Naive thymus-derived CD4-positive, alpha-beta T cell (primary cell): ENCODE data around the gene SBK2. TPM values are rescaled to one million over a fixed set of nuclear protein-coding genes. Genes with fewer than 3 reads are reported as not detected.

Experiments
- ATAC-seq: fragments of 150-1000 bp; cut with Tn5 transposase; 2 replicates; pipeline ENCODE4 v1.10.0; 2021; ENCODE audit warnings: mild to moderate bottlenecking, moderate library complexity
- CTCF ChIA-PET: fragments of 350-600 bp; sonication (Branson Sonifier 250); formaldehyde crosslinking; loops from one replicate; lab custom pipeline; 2021; ENCODE audit warnings: antibody characterized with exemption; lab: Charles Lee
- POLR2A ChIA-PET: fragments of 350-600 bp; sonication (Branson Sonifier 250); formaldehyde crosslinking; loops from one replicate; lab custom pipeline; 2021; ENCODE audit warnings: antibody characterized with exemption, inconsistent platforms; lab: Charles Lee
- DNase-seq, 9 donors: peaks; one replicate each; pipeline versions ENCODE4 v3.0.0 to v3.0.0-alpha.2; 2020 to 2022; ENCODE audit warnings: mixed read lengths in 1 of 9
- H3K27ac ChIP-seq: one replicate; pipeline ENCODE4 v1.7.0; 2013; ENCODE audit warnings: mild to moderate bottlenecking, low read depth, low read length, moderate library complexity
- H3K27me3 ChIP-seq, 2 donors: one replicate each; pipeline ENCODE4 v1.7.0; 2013; ENCODE audit warnings: low read length in 2 of 2, mild to moderate bottlenecking in 2 of 2, moderate library complexity in 2 of 2; ENCODE audit not compliant: control insufficient read depth in 2 of 2, insufficient read depth in 2 of 2
- H3K36me3 ChIP-seq, 3 experiments: 1 replicate in 2 of 3; 2 replicates in 1 of 3; pipeline ENCODE4 v1.7.0; 2013; ENCODE audit warnings: low read length in 3 of 3, mild to moderate bottlenecking in 3 of 3, moderate library complexity in 1 of 3; ENCODE audit not compliant: insufficient read depth in 3 of 3, control insufficient read depth in 2 of 3
- H3K4me1 ChIP-seq, 2 donors: one replicate each; pipeline ENCODE4 v1.7.0; 2013; ENCODE audit warnings: low read length in 2 of 2, mild to moderate bottlenecking in 2 of 2, moderate library complexity in 1 of 2; ENCODE audit not compliant: control insufficient read depth in 2 of 2, insufficient read depth in 2 of 2
- H3K4me3 ChIP-seq: 2 replicates; pipeline ENCODE4 v1.7.0; 2013; ENCODE audit warnings: mild to moderate bottlenecking, low read length
- H3K9me3 ChIP-seq, 3 experiments: 1 replicate in 2 of 3; 2 replicates in 1 of 3; pipeline ENCODE4 v1.7.0; 2013; ENCODE audit warnings: low read length in 3 of 3; ENCODE audit not compliant: control insufficient read depth in 2 of 3
- H3K27ac Mint-ChIP-seq, 9 donors: one replicate each; pipeline ENCODE4 v1.8.0; 2020 to 2022; ENCODE audit warnings: mixed read lengths in 9 of 9, mild to moderate bottlenecking in 8 of 9, moderate library complexity in 5 of 9, inconsistent platforms in 2 of 9
- H3K27me3 Mint-ChIP-seq, 5 donors: one replicate each; pipeline ENCODE4 v1.8.0; 2021 to 2022; ENCODE audit warnings: mixed read lengths in 5 of 5, mild to moderate bottlenecking in 1 of 5
- H3K36me3 Mint-ChIP-seq, 5 donors: one replicate each; pipeline ENCODE4 v1.8.0; 2020 to 2022; ENCODE audit warnings: mixed read lengths in 5 of 5, mild to moderate bottlenecking in 3 of 5, inconsistent platforms in 1 of 5
- H3K4me1 Mint-ChIP-seq, 7 donors: one replicate each; pipeline ENCODE4 v1.8.0; 2020 to 2022; ENCODE audit warnings: mixed read lengths in 7 of 7, mild to moderate bottlenecking in 3 of 7, inconsistent platforms in 1 of 7
- H3K4me3 Mint-ChIP-seq, 10 donors: one replicate each; pipeline ENCODE4 v1.8.0; 2020 to 2022; ENCODE audit warnings: mild to moderate bottlenecking in 10 of 10, mixed read lengths in 10 of 10, moderate library complexity in 6 of 10, inconsistent platforms in 2 of 10
- H3K9me3 Mint-ChIP-seq, 11 donors: one replicate each; pipeline ENCODE4 v1.8.0; 2020 to 2022; ENCODE audit warnings: mixed read lengths in 11 of 11, mild to moderate bottlenecking in 4 of 11, inconsistent platforms in 1 of 11, moderate library complexity in 1 of 11
- intact Hi-C, 2 donors: fragments of 100-400 bp; cut with micrococcal nuclease; formaldehyde crosslinking; loops; one replicate each; pipeline ENCODE4 v1.15.1; 2023
- polyA plus RNA-seq, 2 donors: library from polyadenylated mRNA; unstranded; fragments of 300-500 nt; fragmentation: Illumina TruSeq; gene quantifications; one replicate each; pipeline ENCODE4 v1.2.3, GENCODE V29; 2021
- total RNA-seq, 6 experiments: library from RNA in 5 of 6; stranded (reverse) in 5 of 6; gene quantifications; 1 replicate in 5 of 6; 2 replicates in 1 of 6; pipeline ENCODE4 v1.2.3 and lab custom pipeline; 2021 to 2026

The SBK2 gene
- total and polyA plus RNA-seq, 7 experiments from 2014 or later: not detected

DNA sequence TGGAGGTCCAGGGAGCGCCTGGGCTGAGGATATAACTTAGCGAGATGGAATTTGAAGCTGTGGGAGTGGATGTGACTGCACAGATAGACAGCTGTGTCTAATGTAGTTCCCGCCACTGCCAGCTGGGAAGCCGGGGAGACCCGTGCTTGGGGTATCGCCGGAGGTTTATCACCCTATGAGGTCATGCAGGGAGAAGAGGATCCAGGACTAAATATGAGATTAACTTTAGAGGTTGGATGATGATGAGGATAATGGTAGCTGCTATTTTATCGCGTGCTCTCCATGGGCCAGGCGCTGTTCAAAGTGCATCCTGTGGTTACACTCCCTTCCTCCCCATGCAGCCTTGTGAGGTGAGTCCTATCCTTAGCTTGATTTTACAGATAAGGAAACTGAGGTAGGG, 28.8 kb downstream of the SBK2 start:
- peaks cover 0 to 21% (median 14%) of the 10 kb centered on the region in 5 donors for H3K27me3 Mint-ChIP-seq
- CTCF ChIA-PET: interaction anchor here (0.8 kb wide), 2 partner anchors 123 to 124 kb away, joined by 3 read pairs; no protein-coding TSS in a partner anchor

DNA sequence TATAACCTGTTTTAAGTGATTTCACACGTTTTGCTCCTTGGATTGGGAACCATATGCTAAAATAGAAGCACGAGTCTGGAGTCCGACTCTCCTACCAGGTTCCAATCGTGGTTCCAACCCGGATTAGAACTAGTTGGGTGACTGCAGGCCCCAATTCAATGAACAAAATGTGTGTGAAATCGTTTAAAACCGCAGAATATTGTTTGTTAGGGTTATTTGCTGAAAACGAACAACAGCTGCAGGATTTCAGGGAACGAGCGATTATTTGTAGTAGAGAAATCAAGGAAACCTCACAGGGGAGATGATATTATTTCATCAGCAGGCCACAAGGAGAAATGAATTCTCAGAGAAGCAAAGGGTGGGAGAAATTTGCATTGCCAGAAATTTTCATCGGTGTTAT, 32.0 kb downstream of the SBK2 start:
- no peak overlapping the region for H3K4me3 ChIP-seq
- Mint-ChIP-seq H3K36me3 (peaks cover 0 to 14% (median 0%) of the 10 kb centered on the region in 5 donors), H3K9me3 (peaks cover 0 to 9% (median 0%) of the 10 kb centered on the region in 11 donors), H3K4me1 (peaks cover 0 to 22% (median 10%) of the 10 kb centered on the region in 7 donors), H3K4me3 (no peak overlapping the region), H3K27ac (no peak overlapping the region), H3K27me3 (peaks cover 0 to 8% (median 6%) of the 10 kb centered on the region in 5 donors)
- intact Hi-C loops: loop anchor here in 1 of 2 donors (1.0 to 5.0 kb wide), 5 partner anchors 37 to 853 kb away; partner anchors contain the start of gene PPP1R12C
- no peak overlapping the region for H3K27ac ChIP-seq
- ATAC-seq (no peak), DNase-seq (no peak)
- H3K4me1 ChIP-seq: peaks cover 4% of the 10 kb centered on the region in 2 donors
- POLR2A ChIA-PET: interaction anchor here (0.8 kb wide), 1 partner anchor 19 kb away, joined by 3 read pairs; no protein-coding TSS in a partner anchor
- H3K9me3 ChIP-seq: no peaks in the 10 kb centered on the region
- no peaks in the 10 kb centered on the region for H3K27me3 ChIP-seq
- CTCF ChIA-PET: interaction anchor here (0.8 to 2.9 kb wide), 7 partner anchors 34 to 364 kb away, joined by 3 to 71 read pairs (median 11); partner anchors contain the start of gene ZNF865
- no peaks in the 10 kb centered on the region for H3K36me3 ChIP-seq

More for the DNA sequence above, 28.8 kb downstream of the SBK2 start:
- H3K27ac Mint-ChIP-seq: peak overlapping the region in 1 of 9 donors; percentile 6
- H3K9me3 ChIP-seq: no peaks in the 10 kb centered on the region
- H3K27ac ChIP-seq: no peak overlapping the region
- POLR2A ChIA-PET: interaction anchor here (0.7 kb wide), 1 partner anchor 46 kb away, joined by 4 read pairs; the partner anchor contains the start of gene ISOC2
- peaks cover 0 to 12% (median 9%) of the 10 kb centered on the region in 7 donors for H3K4me1 Mint-ChIP-seq
- peaks cover 0 to 5% (median 0%) of the 10 kb centered on the region in 5 donors for H3K36me3 Mint-ChIP-seq
- H3K4me3 ChIP-seq: no peak overlapping the region
- DNase-seq: no peak
- H3K4me3 Mint-ChIP-seq: no peak overlapping the region
- H3K4me1 ChIP-seq: peaks cover 4% of the 10 kb centered on the region in 2 donors
- intact Hi-C loops: no loop called here
- H3K36me3 ChIP-seq: no peaks in the 10 kb centered on the region
- H3K9me3 Mint-ChIP-seq: peaks cover 0 to 2% (median 0%) of the 10 kb centered on the region in 11 donors
- no peak for ATAC-seq
- H3K27me3 ChIP-seq: no peaks in the 10 kb centered on the region

DNA sequence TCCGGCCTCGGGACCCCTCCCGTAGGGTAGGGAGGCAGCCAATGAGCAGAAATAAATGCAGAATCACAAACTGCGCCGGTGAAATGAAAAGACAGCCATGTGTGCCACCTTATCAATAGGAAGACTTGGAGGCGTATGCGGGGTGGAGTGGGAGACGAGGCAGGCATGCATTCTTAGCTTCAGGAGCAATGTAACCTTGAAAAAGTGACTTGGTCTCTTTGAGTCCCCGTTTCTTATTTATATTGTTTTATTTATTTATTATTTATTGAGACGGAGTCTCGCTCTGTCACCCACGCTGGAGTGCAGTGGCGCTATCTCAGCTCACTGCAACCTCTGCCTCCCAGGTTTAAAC, 32.7 kb downstream of the SBK2 start:
- CTCF ChIA-PET: interaction anchor here (0.7 to 2.9 kb wide), 28 partner anchors 9 to 363 kb away, joined by 3 to 71 read pairs (median 4); partner anchors contain the start of genes ISOC2, TMEM238, ZNF628 and ZNF865
- Mint-ChIP-seq H3K27ac (peak overlapping the region in 6 of 9 donors; percentile 59 to 92 (median 82)), H3K4me3 (peak overlapping the region in 8 of 10 donors; percentile 78 to 89 (median 84)), H3K9me3 (peaks cover 0 to 9% (median 0%) of the 10 kb centered on the region in 11 donors), H3K27me3 (peaks cover 0 to 8% (median 6%) of the 10 kb centered on the region in 5 donors), H3K4me1 (peaks cover 0 to 22% (median 10%) of the 10 kb centered on the region in 7 donors), H3K36me3 (peaks cover 0 to 14% (median 0%) of the 10 kb centered on the region in 5 donors)
- Histone ChIP-seq H3K27me3 (no peaks in the 10 kb centered on the region), H3K27ac (no peak overlapping the region), H3K4me1 (peaks cover 4% of the 10 kb centered on the region in 2 donors), H3K36me3 (no peaks in the 10 kb centered on the region), H3K4me3 (peak overlapping the region; percentile 79), H3K9me3 (no peaks in the 10 kb centered on the region)
- intact Hi-C loops: loop anchor here in 1 of 2 donors (1.0 to 5.0 kb wide), 5 partner anchors 36 to 852 kb away; partner anchors contain the start of gene PPP1R12C
- DNase-seq (no peak), ATAC-seq (no peak)
- POLR2A ChIA-PET: interaction anchor here (0.8 to 1.2 kb wide), 8 partner anchors 18 to 363 kb away, joined by 3 to 7 read pairs (median 4); partner anchors contain the start of genes FIZ1, TMEM238, ZNF628 and ZNF784

DNA sequence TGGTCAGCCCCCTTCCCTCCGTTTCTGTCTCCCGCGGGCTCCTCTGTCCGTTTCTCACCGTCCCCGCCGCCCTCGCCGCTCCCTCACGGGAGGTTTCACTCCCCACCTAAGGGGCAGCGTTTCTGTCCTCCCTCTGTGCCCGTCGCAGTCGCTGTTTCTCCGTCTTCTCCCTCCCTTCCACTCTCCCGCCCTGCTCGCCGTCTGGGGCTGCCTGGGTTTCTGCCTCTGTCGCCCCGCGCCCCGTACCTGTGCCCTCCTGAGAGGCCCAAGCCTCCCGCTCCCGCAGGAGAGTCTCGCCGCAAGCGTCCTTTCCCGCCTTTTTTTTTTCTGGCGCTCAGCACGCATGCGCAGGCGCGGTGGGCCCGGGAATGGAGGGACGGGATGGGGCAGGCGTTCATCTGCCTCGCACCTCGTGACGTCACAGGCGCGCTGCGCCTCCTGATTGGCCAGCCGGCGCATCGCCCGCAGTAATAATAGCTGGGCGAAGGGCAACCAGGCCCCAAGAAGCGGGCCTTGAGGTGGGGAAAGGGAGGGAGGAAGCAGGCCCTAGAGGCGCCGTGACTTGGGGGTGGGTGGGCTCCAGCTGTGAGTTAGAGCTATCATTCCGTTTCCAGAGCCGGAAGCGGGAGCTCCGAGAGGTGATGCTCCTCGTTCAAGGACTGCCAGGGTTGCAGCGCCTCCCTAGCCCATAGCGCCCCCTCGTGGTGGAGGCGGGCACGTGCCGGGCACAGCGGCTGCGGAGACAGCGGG, 33.3 kb downstream of the SBK2 start:
- CTCF ChIA-PET: interaction anchor here (0.6 to 2.9 kb wide), 30 partner anchors 10 to 362 kb away, joined by 3 to 71 read pairs (median 4); partner anchors contain the start of genes ISOC2, TMEM238, ZNF628 and ZNF865
- DNase-seq (peak; percentile 81 to 98 (median 92)), ATAC-seq (peak; percentile 98)
- Mint-ChIP-seq H3K4me1 (peaks cover 0 to 22% (median 10%) of the 10 kb centered on the region in 7 donors), H3K27ac (peak overlapping the region; percentile 59 to 96 (median 82)), H3K36me3 (peaks cover 0 to 14% (median 0%) of the 10 kb centered on the region in 5 donors), H3K27me3 (peaks cover 0 to 8% (median 6%) of the 10 kb centered on the region in 5 donors), H3K9me3 (peaks cover 0 to 9% (median 0%) of the 10 kb centered on the region in 11 donors), H3K4me3 (peak overlapping the region; percentile 78 to 89 (median 84))
- intact Hi-C loops: loop anchor here (1.0 to 5.0 kb wide), 11 partner anchors 18 to 851 kb away; partner anchors contain the start of genes NAT14 (in 2 of the 2), PPP1R12C (in 1 of the 2), PPP6R1 (in 1 of the 2) and RPL28 (in 1 of the 2)
- Histone ChIP-seq H3K36me3 (no peaks in the 10 kb centered on the region), H3K9me3 (no peaks in the 10 kb centered on the region), H3K27ac (peak overlapping the region; percentile 46), H3K4me1 (peaks cover 4% of the 10 kb centered on the region in 2 donors), H3K4me3 (peak overlapping the region; percentile 79), H3K27me3 (no peaks in the 10 kb centered on the region)
- POLR2A ChIA-PET: interaction anchor here (0.8 to 1.2 kb wide), 7 partner anchors 27 to 362 kb away, joined by 3 to 7 read pairs (median 4); partner anchors contain the start of genes FIZ1, TMEM238, ZNF628 and ZNF784

DNA sequence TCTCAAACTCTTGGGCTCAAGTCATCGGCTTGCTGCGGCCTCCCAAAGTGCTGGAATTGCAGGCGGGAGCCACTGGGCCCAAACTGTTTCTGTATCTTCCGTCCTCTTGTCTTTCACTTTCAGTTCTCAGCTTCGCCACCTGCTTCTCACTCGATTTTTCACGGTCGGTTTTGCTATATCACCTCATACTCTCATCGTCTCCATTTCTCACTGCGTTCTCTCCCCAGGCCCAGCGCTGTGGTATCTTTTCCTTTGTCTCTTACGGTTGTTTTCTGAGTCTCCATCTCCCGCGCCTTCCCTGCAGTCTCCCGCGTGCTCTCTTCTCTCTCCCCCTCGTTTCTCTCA, 33.8 kb downstream of the SBK2 start:
- peak overlapping the region; percentile 59 to 96 (median 81) for H3K27ac Mint-ChIP-seq
- peaks cover 0 to 9% (median 0%) of the 10 kb centered on the region in 11 donors for H3K9me3 Mint-ChIP-seq
- peaks cover 0 to 8% (median 6%) of the 10 kb centered on the region in 5 donors for H3K27me3 Mint-ChIP-seq
- Histone ChIP-seq H3K4me1 (peaks cover 4% of the 10 kb centered on the region in 2 donors), H3K27me3 (no peaks in the 10 kb centered on the region), H3K27ac (peak overlapping the region; percentile 46), H3K4me3 (peak overlapping the region; percentile 79), H3K36me3 (no peaks in the 10 kb centered on the region), H3K9me3 (no peaks in the 10 kb centered on the region)
- H3K4me1 Mint-ChIP-seq: peaks cover 0 to 22% (median 10%) of the 10 kb centered on the region in 7 donors
- intact Hi-C loops: loop anchor here (1.0 to 5.0 kb wide), 8 partner anchors 18 to 851 kb away; partner anchors contain the start of genes NAT14 (in 2 of the 2), PPP6R1 (in 1 of the 2) and RPL28 (in 1 of the 2)
- ChIA-PET POLR2A (interaction anchor here (0.9 to 1.2 kb wide), 3 partner anchors 27 to 362 kb away, joined by 4 to 7 read pairs (median 4); partner anchors contain the start of genes ZNF628 and ZNF865), CTCF (interaction anchor here (0.6 to 2.9 kb wide), 16 partner anchors 9 to 362 kb away, joined by 3 to 71 read pairs (median 4); partner anchors contain the start of genes TMEM238, ZNF628 and ZNF865)
- DNase-seq (no peak), ATAC-seq (no peak)
- peaks cover 0 to 14% (median 0%) of the 10 kb centered on the region in 5 donors for H3K36me3 Mint-ChIP-seq
- peak overlapping the region; percentile 78 to 89 (median 84) for H3K4me3 Mint-ChIP-seq
